GM12865 (cell line): ENCODE results near the gene RACGAP1.
"Not testable (repeated sequence)": the region's sequence is repeated elsewhere in the genome, so short reads cannot be mapped to it uniquely, and the experiment has no call there.

Experiments used
- DNase-seq: peaks from one replicate; pipeline ENCODE4 v3.0.0; 2010; ENCODE audit warnings: low read depth
- H3K4me3 ChIP-seq: 2 replicates; pipeline ENCODE4 v1.5.1; 2011; ENCODE audit warnings: mild to moderate bottlenecking, low read depth, low read length, control low read depth
- TF ChIP-seq, protein P1 (sequence below): IDR thresholded peaks from 2 replicates; pipeline ENCODE4 v1.5.1; 2011; ENCODE audit warnings: low read length, control low read depth, low read depth, inconsistent platforms; ENCODE audit not compliant: insufficient read depth; ENCODE audit errors: missing control alignments

The RACGAP1 gene

DNA sequence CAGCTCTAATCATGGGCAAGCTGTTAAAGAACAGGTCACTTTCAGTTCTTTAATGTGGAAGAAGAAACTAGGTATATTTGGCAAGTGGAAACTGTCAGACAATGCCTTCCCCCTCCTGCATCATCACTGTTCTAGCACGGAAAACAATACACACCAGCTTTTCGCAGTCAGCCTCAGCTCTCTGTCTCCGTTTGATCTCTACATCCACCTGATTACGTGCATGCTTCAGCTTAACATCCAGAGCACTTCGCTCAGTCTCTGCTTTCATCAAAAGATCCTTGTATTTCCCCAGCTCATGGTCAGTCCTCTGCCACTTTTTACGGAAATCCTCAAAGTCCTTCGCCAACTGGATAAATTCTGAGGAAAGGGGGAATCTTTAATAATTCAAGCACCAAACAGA lies 19.0 kb downstream of the RACGAP1 start:
- no peak for DNase-seq
- no peak overlapping the region for H3K4me3 ChIP-seq
- TF ChIP-seq, protein P1, sequence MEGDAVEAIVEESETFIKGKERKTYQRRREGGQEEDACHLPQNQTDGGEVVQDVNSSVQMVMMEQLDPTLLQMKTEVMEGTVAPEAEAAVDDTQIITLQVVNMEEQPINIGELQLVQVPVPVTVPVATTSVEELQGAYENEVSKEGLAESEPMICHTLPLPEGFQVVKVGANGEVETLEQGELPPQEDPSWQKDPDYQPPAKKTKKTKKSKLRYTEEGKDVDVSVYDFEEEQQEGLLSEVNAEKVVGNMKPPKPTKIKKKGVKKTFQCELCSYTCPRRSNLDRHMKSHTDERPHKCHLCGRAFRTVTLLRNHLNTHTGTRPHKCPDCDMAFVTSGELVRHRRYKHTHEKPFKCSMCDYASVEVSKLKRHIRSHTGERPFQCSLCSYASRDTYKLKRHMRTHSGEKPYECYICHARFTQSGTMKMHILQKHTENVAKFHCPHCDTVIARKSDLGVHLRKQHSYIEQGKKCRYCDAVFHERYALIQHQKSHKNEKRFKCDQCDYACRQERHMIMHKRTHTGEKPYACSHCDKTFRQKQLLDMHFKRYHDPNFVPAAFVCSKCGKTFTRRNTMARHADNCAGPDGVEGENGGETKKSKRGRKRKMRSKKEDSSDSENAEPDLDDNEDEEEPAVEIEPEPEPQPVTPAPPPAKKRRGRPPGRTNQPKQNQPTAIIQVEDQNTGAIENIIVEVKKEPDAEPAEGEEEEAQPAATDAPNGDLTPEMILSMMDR = no peak

DNA sequence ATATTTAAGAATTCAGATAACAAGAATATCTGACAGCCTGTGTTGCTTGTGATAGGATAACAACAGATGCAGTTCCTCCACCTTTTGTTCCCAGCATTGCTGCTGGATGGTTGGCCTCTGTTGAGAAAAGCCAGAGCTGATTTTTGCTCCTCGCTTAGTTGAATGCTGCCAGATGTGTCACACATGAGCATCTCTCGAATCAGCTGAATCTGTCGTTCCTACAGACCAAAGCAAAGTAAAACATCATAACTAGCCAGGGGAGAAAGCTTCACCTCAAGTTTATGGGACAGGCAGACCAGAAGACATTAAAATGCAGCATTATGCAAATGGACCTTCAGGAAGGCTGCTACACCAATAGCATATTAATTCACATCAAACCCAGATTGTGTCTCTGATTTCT lies 20.1 kb downstream of the RACGAP1 start:
- no peak overlapping the region for H3K4me3 ChIP-seq
- TF ChIP-seq, protein P1 = no peak
- no peak for DNase-seq

DNA sequence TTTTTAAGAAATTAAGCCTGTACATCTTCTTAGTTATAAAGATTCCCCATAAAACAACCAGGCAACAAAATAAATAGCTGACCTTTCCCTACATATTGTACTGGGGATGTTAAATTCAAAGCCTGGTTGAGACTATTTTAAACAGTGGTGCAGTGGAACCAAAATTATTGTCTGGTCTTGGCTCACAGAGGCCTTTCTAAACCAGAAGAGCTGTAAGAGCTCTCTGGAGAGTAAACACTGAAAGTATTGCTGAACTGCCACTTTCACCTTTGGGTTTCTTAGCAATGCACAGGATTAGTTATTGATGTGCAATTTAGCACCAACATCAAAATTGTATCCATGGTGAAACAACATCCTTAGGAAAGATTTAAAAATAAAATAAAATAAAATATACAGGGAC lies 20.6 kb downstream of the RACGAP1 start:
- DNase-seq = no peak
- TF ChIP-seq, protein P1 = no peak
- H3K4me3 ChIP-seq = no peak overlapping the region

DNA sequence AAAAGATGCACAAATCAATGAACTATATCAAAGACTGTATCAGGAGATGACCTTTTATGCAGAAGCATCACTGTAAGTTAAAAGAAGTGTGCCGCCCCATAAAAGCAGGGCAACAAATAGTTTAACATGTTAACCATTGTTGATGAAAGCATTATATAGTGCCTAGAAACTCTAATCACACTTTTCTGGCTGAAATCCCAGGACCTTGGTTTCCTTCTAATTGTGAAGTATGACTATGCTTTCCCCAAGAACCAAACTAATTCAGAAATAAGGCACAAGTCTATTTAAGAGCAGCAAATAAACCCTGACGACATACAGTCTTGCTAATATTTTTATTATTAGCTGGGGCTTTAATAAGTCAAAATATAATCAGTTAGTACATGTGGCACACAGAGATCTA lies 21.7 kb downstream of the RACGAP1 start:
- H3K4me3 ChIP-seq = no peak overlapping the region
- TF ChIP-seq, protein P1 = no peak
- no peak for DNase-seq

DNA sequence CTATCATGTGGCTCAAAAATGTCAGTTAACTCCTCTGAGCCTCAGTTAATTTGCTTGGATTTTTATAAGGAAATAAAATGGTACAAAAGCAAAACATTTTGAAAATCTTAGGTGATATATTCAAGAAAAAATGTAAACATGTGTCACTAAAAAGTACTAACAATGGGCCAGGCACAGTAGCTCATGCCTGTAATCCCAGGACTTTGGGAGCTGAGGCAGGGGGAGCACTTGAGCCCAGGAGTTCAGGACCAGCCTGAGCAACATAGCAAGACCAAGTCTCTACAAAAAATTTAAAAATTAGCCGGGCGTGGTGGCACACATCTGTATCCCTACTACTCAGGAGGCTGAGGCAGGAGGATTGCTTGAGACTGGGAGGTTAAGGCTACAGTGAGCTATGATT lies 26.8 kb downstream of the RACGAP1 start:
- no peak overlapping the region for H3K4me3 ChIP-seq
- DNase-seq = no peak
- TF ChIP-seq, protein P1 = no peak

DNA sequence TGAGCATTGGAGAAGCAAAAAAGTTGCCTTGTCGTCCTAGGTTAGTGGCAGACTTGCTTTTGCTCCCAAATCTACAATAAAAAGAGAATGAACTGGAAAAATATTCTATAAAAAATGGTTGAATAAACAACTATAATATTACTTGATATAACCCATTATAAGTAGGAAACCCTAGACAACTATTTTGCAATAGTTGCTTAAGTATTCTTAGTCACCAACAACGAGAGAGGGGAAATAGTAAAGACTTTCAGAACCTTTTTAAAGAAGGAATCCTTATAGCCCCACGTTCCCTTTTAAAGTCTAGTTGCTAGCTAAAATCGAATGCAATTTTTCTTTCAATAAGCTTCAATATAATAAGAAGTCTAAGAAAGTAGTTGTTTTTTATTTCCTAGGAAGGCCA lies 35.0 kb downstream of the RACGAP1 start:
- H3K4me3 ChIP-seq = no peak overlapping the region
- no peak for DNase-seq
- TF ChIP-seq, protein P1 = no peak

DNA sequence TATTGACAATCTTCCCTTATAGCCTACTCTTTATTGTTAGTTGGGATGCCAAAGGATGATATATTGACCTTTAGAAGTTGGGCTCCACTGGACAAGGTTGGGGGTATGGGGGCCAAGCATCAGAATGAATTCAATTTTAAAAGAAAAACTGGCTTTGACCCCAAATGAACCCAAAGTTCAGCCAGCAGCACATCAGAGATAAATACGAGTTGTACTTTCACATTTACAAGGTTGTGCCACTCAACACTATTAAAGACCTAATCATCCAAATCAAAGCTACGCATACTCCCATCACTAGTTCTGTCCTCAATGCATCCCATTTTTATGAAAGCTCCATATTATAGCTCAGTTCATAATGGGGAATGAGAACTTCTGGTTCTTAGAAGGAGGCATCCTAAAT lies 35.9 kb downstream of the RACGAP1 start:
- not testable (repeated sequence) for DNase-seq, H3K4me3 ChIP-seq

DNA sequence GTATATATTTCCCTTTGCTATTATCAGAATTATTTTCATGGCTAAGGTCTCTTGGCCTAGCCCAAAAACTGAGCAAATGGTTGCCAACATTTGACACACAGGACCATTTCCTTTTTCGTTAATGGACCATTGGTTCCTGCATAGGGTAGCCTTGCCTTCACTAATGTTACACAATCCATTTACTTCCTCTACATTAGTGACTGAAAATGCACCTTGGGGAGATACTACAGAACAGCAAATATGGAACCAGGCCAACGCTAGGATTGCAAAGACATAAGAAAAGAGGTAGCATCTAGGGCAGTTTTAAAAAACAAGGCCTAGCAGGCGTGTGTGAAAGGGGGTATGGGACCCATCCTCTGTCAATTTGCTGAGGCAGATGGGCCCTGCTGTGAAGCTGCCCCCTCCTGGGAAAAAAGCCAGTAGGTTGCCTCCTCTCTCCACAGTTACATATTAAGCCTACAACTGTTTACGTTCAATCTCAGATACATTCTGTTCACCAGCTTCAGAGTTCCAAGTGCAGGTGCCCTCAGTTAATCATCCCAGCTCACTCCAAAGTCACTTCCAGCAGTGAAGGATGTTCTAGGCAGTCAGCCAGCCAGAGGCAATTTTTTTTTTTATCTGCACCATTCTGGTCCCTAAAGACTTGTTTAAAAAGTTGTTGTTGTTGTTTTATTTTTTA lies 37.5 kb downstream of the RACGAP1 start:
- no peak overlapping the region for H3K4me3 ChIP-seq
- DNase-seq = no peak
- TF ChIP-seq, protein P1 = no peak

DNA sequence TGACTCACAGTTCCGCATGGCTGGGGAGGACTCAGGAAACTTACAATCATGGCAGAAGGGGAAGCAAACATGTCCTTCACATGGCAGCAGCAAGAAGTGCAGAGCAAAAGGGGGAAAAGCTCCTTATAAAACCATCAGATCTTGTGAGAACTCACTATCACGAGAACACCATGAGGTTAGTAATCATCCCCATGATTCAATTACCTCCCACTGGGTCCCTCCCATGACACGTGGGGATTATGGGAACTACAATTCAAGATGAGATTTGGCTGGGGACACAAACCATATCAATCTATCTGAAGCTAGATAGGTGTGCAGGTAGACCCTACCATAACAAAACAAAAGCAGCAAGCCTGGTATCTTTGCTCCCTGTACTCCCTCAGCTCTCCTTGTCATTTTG lies 38.8 kb downstream of the RACGAP1 start:
- DNase-seq, H3K4me3 ChIP-seq: not testable (repeated sequence)
